NOMO-1 treated with dmso at 0.1 percent for 144 hours (cell line): ENCODE measurements around the gene EVL.

ENCODE experiments used
- DNase-seq: peaks from one replicate; lab custom pipeline; 2025; ENCODE audit not compliant: unreplicated experiment; lab: John Stamatoyannopoulos, UW

The EVL gene

GRCh38 chr14:100126401-100126800, 61.2 kb downstream of the EVL start:
- no peak for DNase-seq

- no peak for DNase-seq
Observed at GRCh38 chr14:100127853-100128455, 62.7 kb downstream of the EVL start.

DNA sequence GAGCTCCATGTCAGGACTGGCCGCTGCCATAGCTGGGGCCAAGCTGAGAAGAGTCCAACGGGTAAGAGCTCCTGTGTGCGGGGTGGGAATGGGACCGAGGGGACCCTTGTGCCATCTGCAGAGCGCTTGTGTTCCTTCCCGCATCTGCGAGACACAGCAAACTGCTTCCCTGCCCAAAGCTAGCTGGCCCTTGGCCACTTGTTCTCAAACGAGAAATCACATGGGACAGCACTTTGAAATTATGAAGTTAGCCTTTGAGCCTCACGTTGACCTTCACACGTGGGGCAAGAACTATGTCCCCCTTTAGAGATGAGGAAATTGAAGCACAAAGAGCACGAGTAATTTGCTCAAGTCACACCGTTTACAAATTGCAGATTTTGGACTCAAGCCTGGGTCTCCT, 63.5 kb downstream of the EVL start:
- no peak for DNase-seq

- no peak for DNase-seq
Observed at GRCh38 chr14:100129161-100129589, 64.0 kb downstream of the EVL start.

DNA sequence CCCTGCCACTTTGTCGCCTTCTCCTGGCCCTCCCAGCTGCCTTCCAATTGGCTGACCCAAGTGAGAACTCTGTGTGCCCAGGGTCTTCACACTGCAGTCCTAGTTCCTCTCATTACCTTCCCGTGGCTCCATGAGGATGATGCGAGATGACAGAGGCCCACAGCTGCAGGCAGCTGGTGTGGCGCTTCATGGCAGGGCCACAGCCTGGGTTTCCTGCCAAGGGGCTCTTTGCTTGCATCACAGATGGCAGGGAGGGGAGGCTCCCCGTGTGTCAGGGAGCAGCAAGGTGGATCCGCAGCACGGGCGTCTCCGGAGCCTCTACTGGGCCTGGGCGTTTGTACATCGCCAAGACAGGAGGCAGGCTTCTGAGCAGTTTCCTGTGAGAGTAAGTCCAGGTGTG, 65.3 kb downstream of the EVL start:
- no peak for DNase-seq

- DNase-seq, result no peak
Observed at GRCh38 chr14:100131181-100131580, 66.0 kb downstream of the EVL start.

GRCh38 chr14:100132161-100132902, 67.1 kb downstream of the EVL start:
- DNase-seq, result no peak

DNA sequence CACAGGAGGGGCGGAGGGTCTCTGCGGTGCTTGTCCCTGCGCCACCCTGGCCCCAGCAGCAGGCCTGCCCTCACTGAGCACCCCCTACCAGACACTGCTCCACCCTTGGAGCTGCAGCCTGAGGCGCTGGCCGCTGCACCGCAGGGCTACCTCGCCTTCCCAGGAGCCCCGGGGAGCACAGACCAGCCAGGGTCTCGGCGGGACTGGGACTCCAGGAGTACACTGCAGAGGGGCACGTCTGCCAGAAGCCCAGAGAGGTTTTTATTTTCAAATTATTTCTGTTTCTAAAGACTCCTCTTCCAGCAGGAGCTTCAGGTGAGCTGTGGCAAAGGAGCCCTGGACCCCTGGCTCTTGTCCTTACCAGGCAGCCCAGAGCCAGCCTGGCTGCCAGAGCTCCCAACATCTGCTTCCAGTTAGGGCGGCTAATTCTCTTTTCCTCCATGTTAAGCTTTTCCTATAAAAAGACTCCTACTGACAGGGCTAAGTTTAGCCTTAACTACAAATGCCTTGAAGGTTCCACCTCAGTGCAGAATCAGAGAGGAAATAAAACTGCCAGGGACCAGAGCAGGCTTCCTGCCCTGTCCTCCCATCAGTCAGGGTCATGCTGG, 67.8 kb downstream of the EVL start:
- no peak for DNase-seq

DNA sequence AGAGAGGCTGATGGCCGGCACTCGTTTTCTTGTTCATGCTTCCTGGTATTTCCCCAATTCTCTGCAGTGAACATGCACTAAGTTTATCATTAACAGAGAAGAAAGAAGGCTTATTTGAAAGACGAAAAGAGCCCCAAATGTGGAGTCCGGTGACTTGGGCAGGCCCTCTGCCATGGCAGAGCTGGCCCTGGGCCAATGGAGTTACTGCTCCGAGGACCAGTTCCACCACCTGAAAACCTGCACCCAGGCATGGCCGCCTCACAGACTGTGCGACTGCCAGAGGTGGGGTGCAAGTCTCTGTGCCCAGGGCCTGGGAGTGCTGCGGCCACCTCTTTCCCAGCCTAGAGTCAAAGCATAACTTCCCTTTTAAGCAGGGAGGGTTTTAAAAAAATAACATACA, 69.4 kb downstream of the EVL start:
- DNase-seq, result no peak

DNA sequence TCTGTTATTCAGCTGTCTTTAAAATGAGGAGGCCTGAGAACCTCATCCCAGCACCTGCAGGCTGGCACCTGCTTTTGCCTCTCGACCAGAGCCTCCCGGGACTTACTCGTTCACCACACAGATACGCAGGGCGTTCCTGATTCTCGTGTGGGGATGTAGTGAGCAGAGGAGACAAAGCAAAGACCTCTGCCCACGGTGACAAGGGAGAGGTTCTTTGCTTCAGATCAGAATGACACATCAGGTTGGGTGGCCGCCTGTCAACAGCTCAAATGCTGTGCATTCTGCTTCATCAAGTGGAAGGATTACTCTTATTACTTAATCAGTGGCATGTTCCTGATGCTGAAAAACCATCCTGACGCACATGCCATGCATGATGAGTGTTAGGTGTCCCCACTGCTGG, 69.9 kb downstream of the EVL start:
- DNase-seq, result no peak

GRCh38 chr14:100135784-100136183, 70.6 kb downstream of the EVL start:
- DNase-seq, result no peak

DNA sequence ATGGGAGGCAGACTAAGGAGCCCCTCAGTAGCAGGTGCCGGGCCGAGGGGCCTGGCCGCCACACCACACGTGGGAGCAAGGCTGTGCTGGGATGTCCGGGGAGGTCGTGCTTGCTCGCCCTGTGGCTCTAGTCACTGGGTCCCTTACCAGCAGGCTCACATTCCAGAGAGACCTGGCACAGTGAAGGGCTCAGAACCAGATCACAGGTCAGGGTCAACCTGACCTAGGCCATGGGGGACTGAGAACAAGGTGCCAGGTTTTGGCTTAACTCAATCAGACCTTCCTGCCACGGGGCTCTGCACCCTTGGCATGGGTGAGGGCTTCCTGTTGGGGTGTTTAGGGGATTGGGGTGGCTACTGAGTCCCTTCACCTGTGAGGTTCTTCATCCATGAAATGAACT, 72.0 kb downstream of the EVL start:
- DNase-seq, result no peak

GRCh38 chr14:100138082-100138787, 73.0 kb downstream of the EVL start:
- no peak for DNase-seq

GRCh38 chr14:100138955-100139354, 73.7 kb downstream of the EVL start:
- DNase-seq, result no peak

DNA sequence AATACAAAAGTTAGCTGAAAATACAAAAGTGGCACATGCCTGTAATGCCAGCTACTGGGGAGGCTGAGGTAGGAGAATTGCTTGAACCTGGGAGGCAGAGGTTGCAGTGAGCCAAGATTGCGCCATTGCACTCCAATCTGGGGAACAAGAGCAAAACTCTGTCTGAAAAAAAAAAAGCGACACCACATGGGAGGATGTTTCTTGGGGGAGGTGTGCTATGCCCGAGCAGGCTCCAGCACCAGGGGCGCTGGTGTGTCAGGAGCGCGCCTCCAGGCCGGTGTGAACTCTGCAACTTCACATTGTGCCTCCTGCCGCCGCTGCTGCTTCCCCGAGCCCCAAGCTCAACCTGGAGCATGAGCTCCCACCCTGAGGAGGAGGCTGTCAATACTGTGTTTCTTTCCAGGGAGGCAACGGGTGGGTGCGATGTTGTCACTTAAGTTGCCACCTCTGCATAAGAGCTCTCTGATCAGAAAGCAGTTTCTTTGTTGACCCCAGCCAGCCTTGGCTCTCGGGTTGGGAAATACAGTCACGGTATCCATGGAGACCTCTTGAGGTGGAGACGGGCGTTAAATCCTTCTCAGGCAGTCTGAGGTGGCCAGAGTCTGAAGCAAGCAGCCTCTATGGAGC, 75.3 kb downstream of the EVL start:
- DNase-seq, result no peak

- DNase-seq, result no peak
Observed at GRCh38 chr14:100141098-100141497, 75.9 kb downstream of the EVL start.

- no peak for DNase-seq
Observed at GRCh38 chr14:100142073-100143040, 77.1 kb downstream of the EVL start.

GRCh38 chr14:100143523-100143922, 78.3 kb downstream of the EVL start:
- DNase-seq, result no peak

DNA sequence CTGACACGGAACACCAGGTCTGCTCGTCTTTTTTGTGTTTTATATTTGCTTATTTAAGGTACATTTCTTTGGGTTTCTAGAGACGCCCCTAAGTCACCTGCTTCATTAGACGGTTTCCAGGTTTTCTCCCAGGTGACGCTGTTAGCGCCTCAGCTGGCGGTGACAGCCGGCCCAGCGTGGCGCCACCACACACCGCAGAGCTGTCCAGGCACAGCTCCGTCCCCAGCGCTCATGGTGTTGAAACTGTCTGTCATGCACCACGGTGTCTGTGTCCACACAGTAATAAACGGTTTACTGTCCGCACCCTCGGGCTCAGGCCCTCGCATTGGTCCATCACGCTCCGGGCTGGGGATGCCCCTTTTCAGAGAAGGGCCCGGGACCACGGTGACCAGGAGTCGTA, 78.7 kb downstream of the EVL start:
- no peak for DNase-seq

GRCh38 chr14:100144645-100144995, 79.4 kb downstream of the EVL start:
- DNase-seq, result no peak
